HEK293T (cell line): Measurements from ENCODE around the gene FTCD.
A peak's percentile ranks its signal among the peaks of the same experiment; 100 is the strongest.

ENCODE experiments used
- CTCF ChIA-PET: fragments of 350-600 bp; formaldehyde crosslinking; extraction: SDS; loops from one replicate; lab custom pipeline; 2021; ENCODE audit warnings: antibody characterized with exemption, inconsistent platforms; lab: Yijun Ruan, JAX
- POLR2A ChIA-PET: fragments of 350-600 bp; formaldehyde crosslinking; extraction: SDS; loops from one replicate; lab custom pipeline; 2020; ENCODE audit warnings: antibody characterized with exemption, inconsistent platforms; lab: Yijun Ruan, JAX
- DNase-seq: peaks from one replicate; pipeline ENCODE4 v3.0.0; 2012; ENCODE audit warnings: mixed read lengths; ENCODE audit errors: extremely low spot score
- ARNT ChIP-seq: fragments of 450-650 bp; IDR thresholded peaks from 2 replicates; pipeline ENCODE4 v1.6.1; 2017; ENCODE audit warnings: mild to moderate bottlenecking
- BHLHE40 ChIP-seq: fragments of 450-650 bp; IDR thresholded peaks from 2 replicates; pipeline ENCODE4 v1.6.1; 2016; ENCODE audit warnings: mild to moderate bottlenecking, moderate library complexity, borderline replicate concordance
- CTBP1 ChIP-seq: fragments of 450-650 bp; IDR thresholded peaks from 2 replicates; pipeline ENCODE4 v1.6.1; 2016; ENCODE audit warnings: borderline replicate concordance
- ELF4 ChIP-seq: fragments of 450-650 bp; IDR thresholded peaks from 2 replicates; pipeline ENCODE4 v1.6.1; 2017; ENCODE audit warnings: antibody characterized with exemption
- FOXA1 ChIP-seq: fragments of 450-650 bp; IDR thresholded peaks from 2 replicates; pipeline ENCODE4 v1.6.1; 2016; ENCODE audit warnings: mild to moderate bottlenecking
- FOXK2 ChIP-seq: fragments of 450-650 bp; IDR thresholded peaks from 2 replicates; pipeline ENCODE4 v1.6.1; 2016; ENCODE audit warnings: mild to moderate bottlenecking
- FOXM1 ChIP-seq: fragments of 450-650 bp; IDR thresholded peaks from 2 replicates; pipeline ENCODE4 v1.6.1; 2017; ENCODE audit warnings: mild to moderate bottlenecking, borderline replicate concordance
- HDGF ChIP-seq: fragments of 450-650 bp; IDR thresholded peaks from 2 replicates; pipeline ENCODE4 v1.6.1; 2017; ENCODE audit warnings: antibody characterized with exemption, borderline replicate concordance
- L3MBTL2 ChIP-seq: fragments of 450-650 bp; conservative IDR thresholded peaks from 2 replicates; pipeline ENCODE4 v1.6.1; 2016; ENCODE audit warnings: mild to moderate bottlenecking
- LEF1 ChIP-seq: fragments of 450-650 bp; IDR thresholded peaks from 2 replicates; pipeline ENCODE4 v1.6.1; 2017; ENCODE audit warnings: mild to moderate bottlenecking, borderline replicate concordance
- NFRKB ChIP-seq: fragments of 450-650 bp; IDR thresholded peaks from 2 replicates; pipeline ENCODE4 v1.6.1; 2016; ENCODE audit warnings: mild to moderate bottlenecking, moderate library complexity
- PKNOX1 ChIP-seq: fragments of 450-650 bp; IDR thresholded peaks from 2 replicates; pipeline ENCODE4 v1.6.1; 2016
- SP1 ChIP-seq: fragments of 450-650 bp; IDR thresholded peaks from 2 replicates; pipeline ENCODE4 v1.6.1; 2017
- SUZ12 ChIP-seq: fragments of 450-650 bp; IDR thresholded peaks from 2 replicates; pipeline ENCODE4 v1.6.1; 2016; ENCODE audit warnings: mild to moderate bottlenecking
- TARDBP ChIP-seq: fragments of 450-650 bp; IDR thresholded peaks from 2 replicates; pipeline ENCODE4 v1.6.1; 2016
- ZNF384 ChIP-seq: fragments of 450-650 bp; IDR thresholded peaks from 2 replicates; pipeline ENCODE4 v1.6.1; 2016

Gene FTCD

GRCh38 chr21:46125846-46126301, 29.5 kb downstream of the FTCD start:
- ChIA-PET POLR2A (no interaction called here), CTCF (no interaction called here)
- no peak for DNase-seq
- TF ChIP-seq FOXK2 (no peak), L3MBTL2 (no peak), LEF1 (no peak), HDGF (no peak), ZNF384 (no peak)

- ChIA-PET CTCF (no interaction called here), POLR2A (no interaction called here)
- TF ChIP-seq FOXA1 (no peak), NFRKB (no peak), ELF4 (no peak), PKNOX1 (no peak), SUZ12 (no peak), ARNT (no peak), FOXM1 (no peak), TARDBP (no peak), CTBP1 (no peak), LEF1 (no peak), SP1 (no peak), BHLHE40 (no peak), ZNF384 (no peak), L3MBTL2 (no peak)
- no peak for DNase-seq
Observed at GRCh38 chr21:46124926-46125845, 30.2 kb downstream of the FTCD start.

GRCh38 chr21:46124083-46124925, 31.1 kb downstream of the FTCD start:
- ChIA-PET CTCF (no interaction called here), POLR2A (no interaction called here)
- 0 out of 2 replicates have a peak, but pooled peaks have one; percentile 25 for TF ChIP-seq TARDBP
- TF ChIP-seq HDGF, result no peak
- no peak for DNase-seq

GRCh38 chr21:46122758-46123683, 32.4 kb downstream of the FTCD start:
- no peak for TF ChIP-seq SP1
- TF ChIP-seq FOXK2, result no peak
- TF ChIP-seq FOXA1, result no peak
- TF ChIP-seq SUZ12, result no peak
- no peak for TF ChIP-seq TARDBP
- TF ChIP-seq LEF1, result no peak
- TF ChIP-seq FOXM1, result no peak
- TF ChIP-seq NFRKB, result no peak
- no peak for TF ChIP-seq CTBP1
- DNase-seq, result no peak
- POLR2A ChIA-PET, result no interaction called here
- CTCF ChIA-PET, result interaction anchor here (0.7 kb wide), 1 partner anchor 93 kb away, joined by 3 read pairs; no protein-coding TSS in a partner anchor

DNA sequence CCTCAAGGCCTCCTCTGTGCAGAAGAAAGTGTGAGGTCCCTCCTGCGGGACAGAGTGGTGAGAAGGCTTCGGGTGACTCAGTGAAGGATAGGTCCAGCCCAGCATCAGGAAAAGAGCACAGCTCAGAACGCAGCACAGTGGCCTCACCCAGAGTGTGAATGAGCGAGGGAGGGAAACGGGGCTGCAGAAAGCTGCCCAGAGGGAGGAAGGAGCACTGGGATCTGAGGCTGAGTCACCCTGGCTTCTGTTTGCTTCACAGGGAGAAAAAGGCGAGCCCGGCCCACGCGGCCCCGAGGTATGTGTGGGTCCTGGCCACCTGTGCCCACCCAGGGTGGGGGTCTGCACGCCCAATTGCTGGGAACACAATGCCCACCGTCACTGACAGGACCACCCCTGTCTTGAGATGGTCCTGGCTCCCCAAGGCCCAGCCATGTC, 33.1 kb downstream of the FTCD start:
- DNase-seq, result no peak
- ChIA-PET CTCF (interaction anchor here (0.7 kb wide), 1 partner anchor 92 kb away, joined by 3 read pairs; no protein-coding TSS in a partner anchor), POLR2A (no interaction called here)
- no peak for TF ChIP-seq L3MBTL2
- no peak for TF ChIP-seq BHLHE40
- no peak for TF ChIP-seq SUZ12
- TF ChIP-seq FOXA1, result no peak
- no peak for TF ChIP-seq NFRKB
- no peak for TF ChIP-seq FOXK2
- no peak for TF ChIP-seq LEF1
- no peak for TF ChIP-seq FOXM1
- TF ChIP-seq TARDBP, result no peak
- no peak for TF ChIP-seq ARNT
- TF ChIP-seq ZNF384, result no peak
- TF ChIP-seq PKNOX1, result no peak
- TF ChIP-seq ELF4, result no peak
- TF ChIP-seq CTBP1, result no peak
- TF ChIP-seq HDGF, result no peak
